Vagina (tissue), 2 donors: ENCODE results near the gene TCEAL7.

Experiments used
- CTCF ChIP-seq, 3 experiments: fragments of 450-650 bp in 2 of 3; fragments of 200-600 bp in 1 of 3; sonication (generic) in 1 of 3; IDR thresholded peaks; one replicate each; pipeline ENCODE4 v1.5.1; 2017 to 2019; ENCODE audit warnings: antibody characterized with exemption in 3 of 3, mild to moderate bottlenecking in 2 of 3, moderate library complexity in 2 of 3
- POLR2AphosphoS5 ChIP-seq, 2 donors: sonication (generic); formaldehyde crosslinking; IDR thresholded peaks; one replicate each; pipeline ENCODE4 v1.9.0; 2017; ENCODE audit warnings: antibody characterized with exemption in 2 of 2, mild to moderate bottlenecking in 2 of 2, low read depth in 1 of 2; ENCODE audit not compliant: insufficient read depth in 1 of 2

DNA sequence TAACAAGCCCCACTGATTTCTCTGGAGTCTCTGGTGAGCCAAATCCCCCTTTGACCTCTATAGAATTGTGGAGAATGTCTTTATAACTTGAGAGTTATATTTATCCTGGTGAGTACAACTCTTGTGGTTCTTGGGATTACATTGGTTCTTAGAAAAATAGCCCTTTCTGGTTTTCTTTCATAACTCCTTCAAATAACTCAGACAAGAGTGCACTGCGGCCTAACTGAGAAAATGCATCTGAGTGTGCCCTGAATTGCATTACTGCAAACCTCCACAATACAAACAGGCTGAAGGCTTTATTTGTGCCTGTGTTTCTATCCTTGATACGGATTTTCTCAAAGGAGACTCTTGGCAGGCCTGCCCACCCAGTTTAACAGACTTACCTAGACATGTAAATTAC is 49.0 kb downstream of the TCEAL7 start:
- TF ChIP-seq CTCF (IDR thresholded peaks at IDR 0.05) (no peak), POLR2AphosphoS5 (IDR thresholded peaks at IDR 0.05; ENCODE audit: insufficient read depth in 1 of 2, low read depth in 1 of 2) (no peak)
